NCI-H446 treated with DMSO at 0.1 percent for 48 hours (cell line): Measurements from ENCODE around the gene CSAD.
"Not testable (repeated sequence)": the region's sequence is repeated elsewhere in the genome, so short reads cannot be mapped to it uniquely, and the experiment has no call there.

Experiments
- DNase-seq: peaks from one replicate; lab custom pipeline; 2025; lab: John Stamatoyannopoulos, UW

CSAD gene

DNA sequence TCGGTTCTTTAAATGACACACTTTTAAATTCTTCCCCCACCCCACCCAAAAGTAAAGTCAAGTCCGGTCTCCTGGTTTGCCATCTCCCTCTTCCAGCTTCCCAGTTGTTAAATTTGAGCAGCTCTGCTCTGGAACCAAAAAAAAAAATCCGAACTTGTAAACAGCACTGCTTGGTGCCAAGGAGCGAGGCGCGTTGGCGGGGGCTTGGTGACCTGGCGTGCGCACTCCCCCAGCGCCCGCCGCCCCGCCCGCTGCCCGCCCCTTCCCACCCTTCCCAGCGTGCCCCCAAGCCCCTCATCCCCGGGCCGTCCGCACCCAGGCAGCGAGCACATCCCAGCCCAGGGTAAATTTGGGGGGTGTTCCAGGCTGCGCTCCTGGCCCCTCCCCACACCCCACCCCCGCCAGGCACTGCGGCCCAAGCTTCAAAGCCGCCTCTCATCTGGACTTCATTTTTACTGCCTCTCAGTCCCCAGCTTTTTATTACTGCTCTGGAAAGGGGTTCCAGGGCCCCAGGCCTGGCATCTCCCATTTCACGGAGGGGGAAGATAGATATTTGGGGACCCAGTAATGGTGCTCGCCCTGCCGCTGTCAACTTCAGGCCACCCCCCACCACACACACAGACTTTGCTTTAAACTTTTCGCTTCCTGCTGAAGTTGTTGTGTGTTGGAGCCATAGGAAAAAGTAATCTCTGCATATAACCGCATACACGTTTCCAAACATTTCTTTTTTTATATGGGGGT is 38.0 kb upstream of the CSAD start:
- no peak for DNase-seq

DNA sequence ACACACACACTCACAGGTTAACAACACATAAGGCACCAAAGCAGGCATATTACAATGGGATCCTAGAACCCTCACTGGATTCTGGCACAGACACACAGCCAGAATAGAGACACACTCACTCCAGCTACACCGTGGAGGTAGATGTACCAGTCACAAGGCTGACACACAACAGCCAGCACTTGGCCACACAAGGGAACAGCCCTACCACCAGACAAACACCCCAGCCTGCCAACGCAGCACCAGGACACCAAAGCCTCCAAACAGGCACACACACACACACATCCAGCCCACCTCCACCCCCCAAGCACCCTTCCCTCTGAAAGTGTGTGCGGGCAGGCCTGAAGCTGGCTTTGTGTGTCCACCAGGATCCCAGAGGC is 37.2 kb upstream of the CSAD start:
- DNase-seq = no peak

DNA sequence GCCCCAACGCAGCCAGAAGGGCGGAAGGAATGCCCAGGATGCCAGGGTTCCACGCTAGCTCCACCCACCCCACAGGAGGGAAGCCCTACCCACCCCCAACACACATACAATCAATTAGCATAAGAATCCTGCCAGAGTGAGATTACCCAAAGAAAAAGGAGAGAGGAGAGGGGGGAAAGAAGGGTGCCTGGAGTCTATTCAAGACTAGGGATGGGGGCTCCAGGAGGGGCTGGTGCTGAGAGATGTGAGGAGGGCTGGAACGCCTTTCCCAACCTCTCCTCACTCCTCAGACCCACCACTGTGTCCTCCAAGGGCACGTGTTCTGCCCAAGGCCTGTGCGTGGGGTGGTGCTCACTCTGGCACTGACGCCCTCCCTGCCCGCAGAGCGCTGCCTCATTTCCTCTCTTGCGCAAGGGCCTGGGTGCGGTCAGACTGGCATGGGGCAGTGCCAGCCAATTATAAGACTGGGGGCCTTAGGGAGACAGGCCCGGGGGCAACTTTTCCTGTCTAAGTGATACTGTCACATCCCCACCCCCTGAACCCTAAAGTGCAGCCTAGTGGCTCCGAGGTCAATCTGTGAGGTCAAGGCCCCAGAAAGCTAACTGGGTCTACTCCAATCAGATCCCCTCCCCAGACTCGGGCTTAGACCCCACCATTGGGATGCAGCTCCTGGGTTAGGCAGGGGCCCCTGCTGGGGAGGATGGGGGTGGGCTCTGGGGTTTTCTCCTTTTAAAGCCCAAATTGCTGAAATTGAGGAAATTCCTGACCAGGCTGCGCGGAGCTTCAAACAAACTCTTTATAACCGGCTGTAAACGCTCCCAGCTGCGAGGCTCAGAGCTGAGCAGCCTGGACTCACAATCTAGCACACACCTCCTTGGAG is 36.6 kb upstream of the CSAD start:
- DNase-seq = no peak

GRCh38 chr12:53215497-53215896 is 34.8 kb upstream of the CSAD start:
- no peak for DNase-seq

- DNase-seq = no peak
These were observed 34.1 kb upstream of the CSAD start for GRCh38 chr12:53214687-53215455.

DNA sequence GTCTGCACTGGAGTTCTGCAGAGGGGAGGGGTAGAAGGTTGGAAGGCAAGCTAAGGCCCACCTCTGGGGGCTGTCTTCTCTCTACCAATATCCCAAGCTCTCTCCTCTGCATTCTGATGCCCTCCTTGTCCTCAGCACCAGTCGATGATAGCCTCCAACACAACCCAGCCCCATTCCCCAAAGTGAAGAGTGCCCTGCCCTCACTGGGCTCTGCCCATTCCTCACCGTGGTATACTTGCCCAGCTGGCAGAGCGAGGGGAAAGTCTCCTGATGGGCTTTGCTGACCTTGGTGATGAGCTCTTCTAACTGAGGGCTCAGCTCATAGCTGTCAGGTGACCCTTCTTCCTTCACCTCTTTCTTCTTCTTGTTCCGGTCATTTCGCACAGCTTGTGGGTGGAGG is 33.5 kb upstream of the CSAD start:
- DNase-seq = no peak

GRCh38 chr12:53213348-53213747 is 32.6 kb upstream of the CSAD start:
- peak; percentile 14 for DNase-seq

DNA sequence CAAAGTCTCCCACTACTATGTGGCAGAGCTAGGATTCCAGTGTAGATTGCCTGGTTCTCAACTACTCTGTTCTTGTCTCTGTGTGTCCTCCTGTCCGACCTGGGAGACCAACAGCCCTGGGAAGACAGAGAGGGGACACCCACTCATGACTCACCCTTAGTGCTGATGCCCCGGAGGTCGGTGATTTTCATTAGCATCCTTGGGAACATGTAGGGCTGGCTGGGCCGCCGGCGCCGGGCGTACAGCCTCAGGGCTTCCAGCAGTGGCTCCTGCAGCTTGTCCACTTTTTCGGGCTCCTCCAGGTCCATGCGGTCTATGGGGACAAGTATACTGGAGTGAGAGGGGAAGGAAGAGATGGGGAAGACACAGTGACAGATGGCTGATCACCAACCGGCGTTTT is 32.2 kb upstream of the CSAD start:
- DNase-seq = no peak

DNA sequence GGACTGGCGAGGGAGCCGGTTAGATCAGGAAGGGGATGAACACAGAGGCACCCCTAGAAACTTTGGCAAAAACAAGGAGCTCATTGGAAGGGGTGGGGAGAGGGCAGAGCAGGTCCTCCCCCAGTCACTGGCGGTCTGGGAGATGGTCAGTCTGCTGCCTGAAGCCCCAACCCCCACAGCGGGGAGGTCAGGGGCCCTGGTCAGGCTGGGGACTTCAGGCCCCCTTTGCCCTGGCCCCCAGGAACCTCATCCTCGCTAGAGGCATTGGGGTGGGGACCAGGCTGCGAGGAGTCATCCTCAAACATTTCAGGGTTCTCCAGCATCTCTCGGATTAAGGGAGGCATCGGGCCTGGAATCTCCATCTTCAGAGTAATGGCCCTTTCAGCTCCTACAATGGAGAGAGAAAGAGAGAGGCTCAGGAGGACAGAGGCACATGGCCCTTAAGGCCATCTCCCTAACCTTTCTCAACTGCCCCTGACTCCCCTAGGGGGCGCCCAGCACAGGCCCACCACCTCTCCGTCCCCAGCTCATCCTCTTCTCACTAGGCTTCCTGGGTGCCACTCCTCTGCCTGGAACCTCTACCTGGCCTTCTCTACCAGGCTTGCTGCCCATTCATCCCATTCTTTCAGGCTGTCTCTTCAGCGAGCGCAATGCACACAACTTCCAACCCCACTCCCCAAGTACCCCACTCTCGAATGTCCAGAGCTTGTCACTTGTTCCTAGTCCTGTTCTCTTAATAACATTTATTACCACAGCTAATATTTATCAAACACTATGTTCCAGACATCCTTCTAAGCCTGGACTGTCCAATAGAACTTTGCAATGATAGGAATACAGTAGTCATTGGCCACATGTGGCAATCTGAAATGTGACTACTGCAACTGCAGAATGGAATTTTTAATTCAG is 31.0 kb upstream of the CSAD start:
- no peak for DNase-seq

GRCh38 chr12:53210843-53211242 is 30.1 kb upstream of the CSAD start:
- no peak for DNase-seq

DNA sequence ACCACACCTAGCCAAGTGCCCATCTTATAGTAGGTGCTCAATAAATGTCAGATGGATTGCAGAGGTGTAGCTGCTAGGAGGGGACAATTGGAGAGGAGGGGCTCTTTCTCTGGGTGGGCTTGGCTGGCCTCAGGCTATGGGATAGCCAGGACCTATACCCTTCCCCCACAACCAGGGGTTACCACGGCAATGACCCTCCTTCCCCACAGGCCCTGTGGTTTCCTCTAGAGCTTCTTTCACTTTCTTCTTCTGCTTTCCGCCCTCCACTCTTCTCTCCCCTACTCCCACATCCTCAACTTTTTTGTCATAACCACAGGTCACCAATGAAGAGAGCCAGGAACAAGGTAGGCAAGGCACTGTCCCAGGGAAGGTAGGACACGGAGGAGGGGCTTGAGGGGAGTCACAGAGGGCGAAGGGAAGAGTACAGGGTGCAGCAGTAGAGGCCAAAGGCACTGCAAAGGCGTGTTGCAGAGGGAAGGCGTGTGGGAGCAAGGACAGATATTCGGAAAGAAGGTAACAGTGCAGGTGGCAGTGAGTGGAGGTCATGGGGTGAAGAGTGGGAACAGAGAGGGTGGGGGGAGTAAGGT is 28.2 kb upstream of the CSAD start:
- DNase-seq = no peak

DNA sequence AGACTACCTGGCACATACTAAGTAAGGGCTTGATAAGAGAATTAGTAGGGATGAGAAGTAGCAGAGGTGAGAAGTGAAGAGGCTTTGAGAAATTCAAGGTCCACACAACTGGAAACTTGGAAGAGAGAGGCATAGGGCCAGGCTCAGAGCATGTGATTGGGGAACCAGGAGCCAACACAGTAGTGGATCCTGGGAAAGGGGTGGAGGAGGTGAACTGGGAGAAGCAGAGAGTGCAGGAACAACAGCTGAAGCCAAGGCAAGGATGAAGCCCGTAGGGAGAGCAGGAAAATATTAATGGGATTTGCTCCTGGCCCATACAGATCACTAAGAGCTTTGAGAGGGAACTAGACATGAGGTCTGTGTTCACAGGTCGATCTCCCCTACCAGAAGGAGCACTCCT is 27.7 kb upstream of the CSAD start:
- no peak for DNase-seq

DNA sequence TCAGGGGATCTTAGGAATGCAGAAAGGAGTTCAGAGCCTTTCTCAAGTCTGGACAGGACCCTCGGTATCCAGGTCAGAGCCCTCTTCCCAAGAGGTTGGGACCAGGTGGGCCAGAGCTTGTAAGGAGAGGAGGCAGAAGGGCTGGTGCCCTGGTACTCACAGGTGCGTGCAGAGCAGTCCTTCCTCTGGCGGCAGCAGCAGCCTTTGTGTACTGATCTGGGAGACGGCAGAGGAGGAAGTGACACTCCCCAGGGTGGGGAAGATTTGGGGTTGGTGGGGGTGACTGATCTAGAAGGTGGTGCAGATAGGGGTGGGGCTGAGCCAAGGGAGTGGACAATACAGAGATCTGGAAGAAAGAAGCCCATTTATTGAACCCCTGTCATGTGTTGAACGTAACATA is 26.3 kb upstream of the CSAD start, which contains the start of gene ITGB7:
Gene ITGB7, minus strand, starts transcription at position 210 of the 400 bp plus-strand sequence. CDS start 6,808 bp downstream, outside the sequence.
- DNase-seq = no peak

GRCh38 chr12:53205747-53206419 is 25.2 kb upstream of the CSAD start:
- no peak for DNase-seq

- DNase-seq = no peak
These were observed 23.6 kb upstream of the CSAD start for GRCh38 chr12:53204351-53204750.

DNA sequence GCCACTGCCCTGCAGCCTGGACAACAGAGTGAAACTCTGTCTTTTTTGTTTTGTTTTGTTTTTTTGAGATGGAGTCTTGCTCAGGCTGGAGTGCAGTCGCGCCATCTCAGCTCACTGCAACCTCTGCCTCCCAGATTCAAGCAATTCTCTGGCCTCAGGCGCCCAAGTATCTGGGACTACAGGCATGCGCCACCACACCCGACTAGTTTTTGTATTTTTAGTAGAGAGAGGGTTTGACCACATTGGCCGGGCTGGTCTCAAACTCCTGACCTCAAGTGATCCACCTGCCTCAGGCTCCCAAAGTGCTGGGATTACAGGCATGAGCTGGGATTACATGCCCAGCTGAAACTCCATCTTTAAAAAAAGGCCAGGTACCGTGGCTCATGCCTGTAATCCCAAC is 21.6 kb upstream of the CSAD start:
- DNase-seq = not testable (repeated sequence)

DNA sequence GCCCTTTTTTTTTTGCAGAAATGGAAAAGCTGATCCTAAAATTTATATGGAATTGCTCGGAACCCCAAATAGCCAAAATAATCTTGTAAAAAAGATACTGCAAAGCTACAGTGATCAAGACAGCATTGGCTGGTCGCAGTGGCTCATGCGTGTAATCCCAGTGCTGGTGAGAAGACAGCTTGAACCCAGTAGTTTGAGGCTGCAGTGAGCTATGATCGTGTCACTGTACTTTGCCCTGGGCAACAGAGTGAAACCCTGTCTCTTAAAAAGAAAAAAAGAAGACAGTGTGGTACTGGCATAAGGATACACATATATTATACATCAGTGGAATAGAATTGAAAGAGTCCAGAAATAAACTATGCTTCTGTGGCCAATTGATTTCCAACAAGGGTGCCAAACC is 20.9 kb upstream of the CSAD start:
- no peak for DNase-seq

DNA sequence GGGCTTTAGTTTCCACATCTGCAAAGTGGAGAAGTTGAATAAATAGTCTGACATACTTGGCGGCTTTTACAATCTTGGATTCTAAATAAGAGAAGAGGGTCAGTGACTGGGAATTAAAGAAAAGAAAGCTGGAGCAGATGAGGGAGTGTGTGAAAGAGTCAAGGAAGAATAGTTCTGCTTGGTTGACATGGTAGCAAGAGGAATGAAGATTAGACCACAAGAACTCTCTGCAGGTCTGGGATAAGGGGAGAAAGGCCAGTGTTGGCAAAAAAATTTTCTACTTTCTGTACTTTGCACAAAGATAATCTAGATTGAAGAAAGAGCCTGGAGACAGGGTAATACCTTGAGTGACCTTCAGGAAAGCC is 20.4 kb upstream of the CSAD start:
- no peak for DNase-seq

DNA sequence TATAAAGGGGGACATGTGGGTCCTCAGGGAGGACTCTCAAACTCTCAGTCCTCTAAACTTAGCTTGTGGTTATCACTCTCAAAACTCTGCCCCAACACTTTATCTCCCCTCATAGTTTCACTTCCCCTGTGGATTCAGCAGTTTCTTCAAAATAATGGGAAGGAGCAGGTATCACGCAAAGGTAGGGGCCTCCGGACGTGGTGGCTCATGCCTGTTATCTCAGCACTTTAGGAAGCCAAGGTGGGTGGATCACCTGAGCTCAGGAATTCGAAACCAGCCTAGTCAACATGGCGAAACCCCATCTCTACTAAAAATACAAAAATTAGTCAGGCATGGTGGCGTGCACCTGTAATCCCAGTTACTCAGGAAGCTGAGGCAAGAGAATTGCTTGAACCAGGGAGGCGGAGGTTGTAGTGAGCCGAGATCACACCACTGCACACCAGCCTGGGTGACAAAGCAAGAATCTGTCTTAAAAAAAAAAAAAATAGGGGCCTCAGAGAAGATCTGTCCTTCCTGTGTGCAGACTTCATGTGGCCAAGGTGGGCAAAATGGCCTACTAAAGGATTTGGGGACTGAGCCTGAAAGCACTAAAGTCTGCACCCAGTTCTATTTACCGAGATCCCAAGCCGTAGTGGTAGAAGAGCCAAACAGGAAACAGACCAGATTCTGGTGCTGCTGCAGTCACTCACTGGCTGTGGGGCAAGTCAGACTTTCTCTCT is 19.9 kb upstream of the CSAD start:
- DNase-seq = no peak

GRCh38 chr12:53200107-53200457 is 19.4 kb upstream of the CSAD start:
- no peak for DNase-seq
